GM12878 (cell line): ENCODE data around the gene GPR63. TPM values are rescaled to one million over a fixed set of nuclear protein-coding genes. Genes with fewer than 3 reads are reported as not detected.

ENCODE experiments used
- ATAC-seq: fragments of 200-7000 bp; cut with Tn5 transposase; 3 replicates; pipeline ENCODE4 v1.9.1; 2020; ENCODE audit warnings: mild to moderate bottlenecking, moderate library complexity
- BruUV-seq: library from RNA; stranded (reverse); fragments of 400-500 nt; replicated peaks from 2 replicates; lab custom pipeline; 2021; lab: Mats Ljungman, UMichigan
- CTCF ChIA-PET: fragments of 300-600 bp; sonication (Branson Sonifier 250); formaldehyde crosslinking; extraction: SDS; loops from one replicate; lab custom pipeline; 2021; ENCODE audit warnings: inconsistent platforms; lab: Yijun Ruan, JAX
- POLR2A ChIA-PET: fragments of 350-600 bp; formaldehyde crosslinking; extraction: SDS; loops from one replicate; lab custom pipeline; 2021; ENCODE audit warnings: inconsistent platforms; lab: Charles Lee
- RAD21 ChIA-PET: fragments of 300-600 bp; sonication (Branson Sonifier 250); formaldehyde crosslinking; loops from one replicate; lab custom pipeline; 2023; ENCODE audit warnings: antibody characterized with exemption; ENCODE audit not compliant: unreplicated experiment; lab: Charles Lee
- SMC1A ChIA-PET: fragments of 300-600 bp; sonication (Branson Sonifier 250); formaldehyde crosslinking; loops from one replicate; lab custom pipeline; 2023; ENCODE audit not compliant: unreplicated experiment, uncharacterized antibody; lab: Charles Lee
- DNase-seq: peaks from one replicate; pipeline ENCODE4 v3.0.0-alpha.2; 2011; ENCODE audit warnings: low read depth, low spot score
- FAIRE-seq: peaks from 3 replicates; lab custom pipeline; 2011; peaks lifted over from hg19 to GRCh38; lab: Jason Lieb, UNC
- H2AFZ ChIP-seq: 2 replicates; pipeline ENCODE4 v1.6.0; 2011; ENCODE audit warnings: low read depth, low read length, control low read depth; ENCODE audit not compliant: control insufficient read depth
- H3K27ac ChIP-seq: 2 replicates; pipeline ENCODE4 v1.5.1; 2011; ENCODE audit warnings: control low read depth; ENCODE audit not compliant: control insufficient read depth, insufficient read depth
- H3K27me3 ChIP-seq, 2 experiments: replicated peaks in 1 of 2; 2 replicates each; pipeline versions ENCODE4 v1.6.0 to v1.6.1; 2011; ENCODE audit warnings: low read length in 1 of 2; ENCODE audit not compliant: control insufficient read depth in 2 of 2, insufficient read depth in 2 of 2
- H3K36me3 ChIP-seq, 2 experiments: 2 replicates each; pipeline ENCODE4 v1.5.1; 2011; ENCODE audit warnings: low read length in 1 of 2; ENCODE audit not compliant: control insufficient read depth in 2 of 2, insufficient read depth in 2 of 2
- H3K4me1 ChIP-seq: 2 replicates; pipeline ENCODE4 v1.6.1; 2011; ENCODE audit warnings: mild to moderate bottlenecking, low read length, moderate library complexity, mixed read lengths; ENCODE audit not compliant: control insufficient read depth, insufficient read depth
- H3K4me2 ChIP-seq: 2 replicates; pipeline ENCODE4 v1.6.0; 2011; ENCODE audit warnings: control low read depth; ENCODE audit not compliant: control insufficient read depth, insufficient read depth
- H3K4me3 ChIP-seq: fragments of 200-600 bp; sonication (generic); 2 replicates; pipeline ENCODE4 v1.5.1; 2016
- H3K79me2 ChIP-seq: 2 replicates; pipeline ENCODE4 v1.6.0; 2011; ENCODE audit warnings: low read length; ENCODE audit not compliant: control insufficient read depth, insufficient read depth
- H3K9ac ChIP-seq: 2 replicates; pipeline ENCODE4 v1.8.0; 2011; ENCODE audit warnings: low read length, control low read depth, mixed read lengths; ENCODE audit not compliant: control insufficient read depth, insufficient read depth
- H3K9me3 ChIP-seq: replicated peaks from 3 replicates; pipeline ENCODE4 v1.5.1; 2011; ENCODE audit warnings: mild to moderate bottlenecking, low read length; ENCODE audit not compliant: control insufficient read depth, insufficient read depth
- H4K20me1 ChIP-seq: 2 replicates; pipeline ENCODE4 v1.6.0; 2011; ENCODE audit not compliant: control insufficient read depth, insufficient read depth
- BHLHE40 ChIP-seq, 2 experiments: fragments of 450-650 bp in 1 of 2; IDR thresholded peaks; 2 replicates each; pipeline ENCODE4 v1.6.1; 2011 to 2017; ENCODE audit warnings: low read depth in 2 of 2, borderline replicate concordance in 1 of 2, improper control_type of control experiment in 1 of 2, low read length in 1 of 2, mild to moderate bottlenecking in 1 of 2
- HCFC1 ChIP-seq: fragments of 150-350 bp; IDR thresholded peaks from 2 replicates; pipeline ENCODE4 v1.6.1; 2014; ENCODE audit warnings: low read length
- HDAC2 ChIP-seq: fragments of 200-600 bp; sonication (generic); IDR thresholded peaks from 2 replicates; pipeline ENCODE4 v1.6.1; 2017
- SPI1 ChIP-seq: IDR thresholded peaks from 2 replicates; pipeline ENCODE4 v1.6.1; 2011; ENCODE audit warnings: low read depth, mild to moderate bottlenecking, low read length, moderate library complexity, borderline replicate concordance; ENCODE audit not compliant: insufficient read depth
- TCF3 ChIP-seq: IDR thresholded peaks from 2 replicates; pipeline ENCODE4 v1.6.1; 2012; ENCODE audit warnings: low read depth, mild to moderate bottlenecking, low read length, borderline replicate concordance; ENCODE audit not compliant: insufficient read depth
- in situ Hi-C: fragments of 300-500 bp; cut with MboI; formaldehyde crosslinking; loops from 9 replicates; pipeline ENCODE4 v1.14.3; 2018; ENCODE audit warnings: mixed read lengths
- intact Hi-C: fragments of 100-400 bp; cut with micrococcal nuclease; formaldehyde crosslinking; loops from one replicate; pipeline ENCODE4 v1.14.2; 2022; ENCODE audit not compliant: unreplicated experiment
- polyA plus RNA-seq, 11 experiments: library from polyadenylated mRNA; depleted of rRNA in 4 of 11; unstranded in 6 of 11; stranded (reverse) in 5 of 11; fragments of >200 nt; fragmentation: Nextera tagmentation in 4 of 11; fragmentation: Illumina TruSeq in 1 of 11; extraction: Ambion mirVana in 4 of 11; extraction: Trizol in 1 of 11; gene quantifications; 1 replicate in 1 of 11; 2 replicates in 10 of 11; pipeline versions ENCODE4 v1.2.1 to v1.2.3, GENCODE V29; 2011 to 2016; ENCODE audit warnings: inconsistent platforms in 2 of 11, missing spikeins in 2 of 11, low read depth in 1 of 11
- total RNA-seq, 4 experiments: library from RNA; depleted of rRNA in 3 of 4; stranded (reverse); fragments of >200 nt in 3 of 4; fragmentation: Illumina TruSeq in 1 of 4; extraction: Trizol in 1 of 4; gene quantifications; 2 replicates each; pipeline versions ENCODE4 v1.2.1 to v1.2.3, GENCODE V29; 2013 to 2021
- TF ChIP-seq, protein P1 (sequence below): fragments of 450-650 bp; IDR thresholded peaks from 2 replicates; pipeline ENCODE4 v1.6.1; 2016; ENCODE audit warnings: mild to moderate bottlenecking
- TF ChIP-seq, protein P2 (sequence below): IDR thresholded peaks from 2 replicates; pipeline ENCODE4 v1.6.1; 2012; ENCODE audit warnings: mild to moderate bottlenecking, low read depth, low read length
- TF ChIP-seq, protein P3 (sequence below): fragments of 450-650 bp; IDR thresholded peaks from 2 replicates; pipeline ENCODE4 v1.6.1; 2017; ENCODE audit warnings: low read depth, mild to moderate bottlenecking, moderate library complexity

GPR63 gene
- total and polyA plus RNA-seq, 10 of the 15 experiments (the other 5 are each of a cell fraction or from before 2014, with no cell fraction given), result 1.6 to 6.6 (median 3.5) TPM

GRCh38 chr6:96809119-96809518 lies 28.2 kb downstream of the GPR63 start:
- no peak overlapping the region for H3K4me2 ChIP-seq
- no TSS peak for BruUV-seq
- in situ Hi-C loops, result no loop called here
- intact Hi-C loops, result no loop called here
- ATAC-seq (no peak), FAIRE-seq (no peak), DNase-seq (no peak)
- H4K20me1 ChIP-seq, result no peaks in the 10 kb centered on the region
- peaks cover 2% of the 10 kb centered on the region; the same call in 1 of the 2 replicates for H3K79me2 ChIP-seq
- no peaks in the 10 kb centered on the region for H3K4me1 ChIP-seq
- H3K9ac ChIP-seq, result no peak overlapping the region
- no peak overlapping the region for H3K4me3 ChIP-seq
- RAD21 ChIA-PET, result no interaction called here
- no peak overlapping the region for H2AFZ ChIP-seq
- no peaks in the 10 kb centered on the region for H3K9me3 ChIP-seq
- H3K36me3 ChIP-seq, result no peaks in the 10 kb centered on the region
- TF ChIP-seq SPI1 (no peak), BHLHE40 (IDR thresholded peaks at IDR 0.05; ENCODE audit: borderline replicate concordance in 1 of 2, low read depth in 2 of 2, low read length in 1 of 2) (no peak), HCFC1 (no peak), TCF3 (no peak), HDAC2 (no peak)
- TF ChIP-seq, protein P1, sequence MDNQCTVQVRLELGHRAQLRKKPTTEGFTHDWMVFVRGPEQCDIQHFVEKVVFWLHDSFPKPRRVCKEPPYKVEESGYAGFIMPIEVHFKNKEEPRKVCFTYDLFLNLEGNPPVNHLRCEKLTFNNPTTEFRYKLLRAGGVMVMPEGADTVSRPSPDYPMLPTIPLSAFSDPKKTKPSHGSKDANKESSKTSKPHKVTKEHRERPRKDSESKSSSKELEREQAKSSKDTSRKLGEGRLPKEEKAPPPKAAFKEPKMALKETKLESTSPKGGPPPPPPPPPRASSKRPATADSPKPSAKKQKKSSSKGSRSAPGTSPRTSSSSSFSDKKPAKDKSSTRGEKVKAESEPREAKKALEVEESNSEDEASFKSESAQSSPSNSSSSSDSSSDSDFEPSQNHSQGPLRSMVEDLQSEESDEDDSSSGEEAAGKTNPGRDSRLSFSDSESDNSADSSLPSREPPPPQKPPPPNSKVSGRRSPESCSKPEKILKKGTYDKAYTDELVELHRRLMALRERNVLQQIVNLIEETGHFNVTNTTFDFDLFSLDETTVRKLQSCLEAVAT, result no peak
- TF ChIP-seq, protein P2, sequence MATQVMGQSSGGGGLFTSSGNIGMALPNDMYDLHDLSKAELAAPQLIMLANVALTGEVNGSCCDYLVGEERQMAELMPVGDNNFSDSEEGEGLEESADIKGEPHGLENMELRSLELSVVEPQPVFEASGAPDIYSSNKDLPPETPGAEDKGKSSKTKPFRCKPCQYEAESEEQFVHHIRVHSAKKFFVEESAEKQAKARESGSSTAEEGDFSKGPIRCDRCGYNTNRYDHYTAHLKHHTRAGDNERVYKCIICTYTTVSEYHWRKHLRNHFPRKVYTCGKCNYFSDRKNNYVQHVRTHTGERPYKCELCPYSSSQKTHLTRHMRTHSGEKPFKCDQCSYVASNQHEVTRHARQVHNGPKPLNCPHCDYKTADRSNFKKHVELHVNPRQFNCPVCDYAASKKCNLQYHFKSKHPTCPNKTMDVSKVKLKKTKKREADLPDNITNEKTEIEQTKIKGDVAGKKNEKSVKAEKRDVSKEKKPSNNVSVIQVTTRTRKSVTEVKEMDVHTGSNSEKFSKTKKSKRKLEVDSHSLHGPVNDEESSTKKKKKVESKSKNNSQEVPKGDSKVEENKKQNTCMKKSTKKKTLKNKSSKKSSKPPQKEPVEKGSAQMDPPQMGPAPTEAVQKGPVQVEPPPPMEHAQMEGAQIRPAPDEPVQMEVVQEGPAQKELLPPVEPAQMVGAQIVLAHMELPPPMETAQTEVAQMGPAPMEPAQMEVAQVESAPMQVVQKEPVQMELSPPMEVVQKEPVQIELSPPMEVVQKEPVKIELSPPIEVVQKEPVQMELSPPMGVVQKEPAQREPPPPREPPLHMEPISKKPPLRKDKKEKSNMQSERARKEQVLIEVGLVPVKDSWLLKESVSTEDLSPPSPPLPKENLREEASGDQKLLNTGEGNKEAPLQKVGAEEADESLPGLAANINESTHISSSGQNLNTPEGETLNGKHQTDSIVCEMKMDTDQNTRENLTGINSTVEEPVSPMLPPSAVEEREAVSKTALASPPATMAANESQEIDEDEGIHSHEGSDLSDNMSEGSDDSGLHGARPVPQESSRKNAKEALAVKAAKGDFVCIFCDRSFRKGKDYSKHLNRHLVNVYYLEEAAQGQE, result no peak
- TF ChIP-seq, protein P3, sequence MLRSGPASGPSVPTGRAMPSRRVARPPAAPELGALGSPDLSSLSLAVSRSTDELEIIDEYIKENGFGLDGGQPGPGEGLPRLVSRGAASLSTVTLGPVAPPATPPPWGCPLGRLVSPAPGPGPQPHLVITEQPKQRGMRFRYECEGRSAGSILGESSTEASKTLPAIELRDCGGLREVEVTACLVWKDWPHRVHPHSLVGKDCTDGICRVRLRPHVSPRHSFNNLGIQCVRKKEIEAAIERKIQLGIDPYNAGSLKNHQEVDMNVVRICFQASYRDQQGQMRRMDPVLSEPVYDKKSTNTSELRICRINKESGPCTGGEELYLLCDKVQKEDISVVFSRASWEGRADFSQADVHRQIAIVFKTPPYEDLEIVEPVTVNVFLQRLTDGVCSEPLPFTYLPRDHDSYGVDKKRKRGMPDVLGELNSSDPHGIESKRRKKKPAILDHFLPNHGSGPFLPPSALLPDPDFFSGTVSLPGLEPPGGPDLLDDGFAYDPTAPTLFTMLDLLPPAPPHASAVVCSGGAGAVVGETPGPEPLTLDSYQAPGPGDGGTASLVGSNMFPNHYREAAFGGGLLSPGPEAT, result no peak
- TF ChIP-seq, all 136 proteins: peak for 0
- ChIA-PET POLR2A (no interaction called here), CTCF (no interaction called here), SMC1A (interaction anchor here (1.1 kb wide), 1 partner anchor 16 kb away, joined by 4 read pairs; no protein-coding TSS in a partner anchor)
- no peaks in the 10 kb centered on the region for H3K27me3 ChIP-seq
- no peak overlapping the region for H3K27ac ChIP-seq
